B cell (primary cell): Measurements from ENCODE around the gene JSRP1. TPM values are rescaled to one million over a fixed set of nuclear protein-coding genes. Genes with fewer than 3 reads are reported as not detected.

Experiments
- ATAC-seq: fragments of 200-7000 bp; cut with Tn5 transposase; one replicate; pipeline ENCODE4 v1.10.0; 2021; ENCODE audit warnings: low read depth, mild to moderate bottlenecking, moderate number of reproducible peaks, moderate library complexity
- CTCF ChIA-PET: fragments of 350-600 bp; sonication (Branson Sonifier 250); formaldehyde crosslinking; loops from one replicate; lab custom pipeline; 2021; ENCODE audit warnings: antibody characterized with exemption, inconsistent platforms; lab: Charles Lee
- POLR2A ChIA-PET: fragments of 350-600 bp; sonication (Branson Sonifier 250); formaldehyde crosslinking; loops from one replicate; lab custom pipeline; 2021; ENCODE audit warnings: antibody characterized with exemption; lab: Charles Lee
- DNase-seq: peaks from one replicate; pipeline ENCODE4 v3.0.0; 2013
- H2AFZ ChIP-seq: 2 replicates; pipeline ENCODE4 v1.6.1; 2012; ENCODE audit warnings: mild to moderate bottlenecking, low read depth, low read length; ENCODE audit not compliant: insufficient read depth, poor library complexity, severe bottlenecking
- H3K27ac ChIP-seq, 2 donors: 1 replicate in 1 of 2; 2 replicates in 1 of 2; pipeline ENCODE4 v1.5.1; 2012 to 2013; ENCODE audit warnings: low read length in 2 of 2, mild to moderate bottlenecking in 2 of 2, moderate library complexity in 1 of 2
- H3K27me3 ChIP-seq, 4 experiments: fragments of 200-600 bp in 1 of 4; sonication (generic) in 1 of 4; replicated peaks in 1 of 4; 1 replicate in 2 of 4; 2 replicates in 2 of 4; pipeline versions ENCODE4 v1.6.1 to v1.7.0; 2013 to 2016; ENCODE audit warnings: low read length in 3 of 4, mild to moderate bottlenecking in 2 of 4, mixed read lengths in 1 of 4, moderate library complexity in 1 of 4; ENCODE audit not compliant: insufficient read depth in 4 of 4, control insufficient read depth in 3 of 4; ENCODE audit errors: control extremely low read depth in 1 of 4
- H3K36me3 ChIP-seq, 2 experiments: replicated peaks in 1 of 2; 1 replicate in 1 of 2; 2 replicates in 1 of 2; pipeline versions ENCODE4 v1.6.1 to v1.7.1; 2013; ENCODE audit warnings: low read length in 1 of 2; ENCODE audit not compliant: insufficient read depth in 2 of 2, control insufficient read depth in 1 of 2; ENCODE audit errors: control extremely low read depth in 1 of 2, extremely low read depth in 1 of 2
- H3K4me1 ChIP-seq, 2 donors: fragments of 200-600 bp in 1 of 2; sonication (generic) in 1 of 2; 1 replicate in 1 of 2; 2 replicates in 1 of 2; pipeline versions ENCODE4 v1.5.1 to v1.6.1; 2013 to 2017; ENCODE audit warnings: low read length in 2 of 2; ENCODE audit not compliant: control insufficient read depth in 2 of 2, insufficient read depth in 2 of 2
- H3K4me2 ChIP-seq: replicated peaks from 2 replicates; pipeline ENCODE3; 2012; ENCODE audit warnings: mild to moderate bottlenecking, low read depth, low read length; ENCODE audit not compliant: poor library complexity, severe bottlenecking
- H3K4me3 ChIP-seq, 5 experiments: fragments of 200-600 bp in 1 of 5; sonication (generic) in 1 of 5; 1 replicate in 3 of 5; 2 replicates in 2 of 5; pipeline versions ENCODE4 v1.5.1 to v1.7.0; 2011 to 2016; ENCODE audit warnings: low read length in 4 of 5, mild to moderate bottlenecking in 4 of 5, low read depth in 2 of 5, control low read depth in 1 of 5, moderate library complexity in 1 of 5; ENCODE audit not compliant: insufficient read depth in 1 of 5; ENCODE audit errors: control extremely low read depth in 1 of 5, extremely low read depth in 1 of 5
- H3K79me2 ChIP-seq: fragments of 200-600 bp; sonication (generic); one replicate; pipeline ENCODE4 v1.6.0; 2016; ENCODE audit warnings: low read length; ENCODE audit not compliant: control insufficient read depth, insufficient read depth
- H3K9ac ChIP-seq: fragments of 200-600 bp; sonication (generic); 2 replicates; pipeline ENCODE4 v1.6.1; 2017; ENCODE audit warnings: mild to moderate bottlenecking, low read length, moderate library complexity
- H3K9me3 ChIP-seq, 3 donors: one replicate each; pipeline versions ENCODE4 v1.6.1 to v1.7.1; 2013; ENCODE audit warnings: low read length in 2 of 3; ENCODE audit not compliant: control insufficient read depth in 2 of 3, insufficient read depth in 1 of 3; ENCODE audit errors: control extremely low read depth in 1 of 3
- H4K20me1 ChIP-seq: 2 replicates; pipeline ENCODE4 v1.6.0; 2012; ENCODE audit warnings: mild to moderate bottlenecking, low read length; ENCODE audit not compliant: insufficient read depth, control insufficient read depth, poor library complexity, severe bottlenecking
- H3K27ac Mint-ChIP-seq: one replicate; pipeline ENCODE4 v1.8.0; 2021; ENCODE audit warnings: mixed read lengths
- H3K27me3 Mint-ChIP-seq: one replicate; pipeline ENCODE4 v1.8.0; 2021; ENCODE audit warnings: mixed read lengths
- H3K4me1 Mint-ChIP-seq: one replicate; pipeline ENCODE4 v1.8.0; 2021; ENCODE audit warnings: mixed read lengths
- H3K4me3 Mint-ChIP-seq: one replicate; pipeline ENCODE4 v1.8.0; 2021; ENCODE audit warnings: mixed read lengths
- H3K9me3 Mint-ChIP-seq: one replicate; pipeline ENCODE4 v1.8.0; 2022; ENCODE audit warnings: mixed read lengths; ENCODE audit not compliant: insufficient read depth
- CTCF ChIP-seq: fragments of 200-600 bp; IDR thresholded peaks from one replicate; pipeline ENCODE4 v1.8.0; 2022; ENCODE audit warnings: antibody characterized with exemption, mild to moderate bottlenecking
- EZH2 ChIP-seq: IDR thresholded peaks from 2 replicates; pipeline ENCODE4 v1.6.1; 2012; ENCODE audit warnings: borderline replicate concordance, low read depth, mild to moderate bottlenecking, moderate library complexity, low read length; ENCODE audit not compliant: insufficient read depth, poor library complexity, severe bottlenecking
- WGBS: methylation state at CpG from one replicate; pipeline ENCODE4 v1.1.5; 2013; ENCODE audit warnings: missing lambda C conversion rate; ENCODE audit not compliant: insufficient coverage; 5-methylcytosine and 5-hydroxymethylcytosine counted together
- intact Hi-C: fragments of 100-400 bp; cut with micrococcal nuclease; formaldehyde crosslinking; loops from one replicate; pipeline ENCODE4 v1.10.0; 2022
- polyA plus RNA-seq: library from polyadenylated mRNA; depleted of rRNA; stranded (reverse); fragments of >200 nt; gene quantifications from 2 replicates; pipeline ENCODE4 v1.2.3, GENCODE V29; 2012
- total RNA-seq, 2 donors: library from RNA; stranded (reverse); fragments of 120-200 nt in 1 of 2; gene quantifications; 1 replicate in 1 of 2; 2 replicates in 1 of 2; pipeline versions ENCODE4 v1.2.3 to v1.2.4, GENCODE V29; 2013 to 2022

Gene JSRP1
- total and polyA plus RNA-seq, 2 donors (not counting 1 experiment from before 2014, with no cell fraction given): 2.1 to 3.0 TPM

DNA sequence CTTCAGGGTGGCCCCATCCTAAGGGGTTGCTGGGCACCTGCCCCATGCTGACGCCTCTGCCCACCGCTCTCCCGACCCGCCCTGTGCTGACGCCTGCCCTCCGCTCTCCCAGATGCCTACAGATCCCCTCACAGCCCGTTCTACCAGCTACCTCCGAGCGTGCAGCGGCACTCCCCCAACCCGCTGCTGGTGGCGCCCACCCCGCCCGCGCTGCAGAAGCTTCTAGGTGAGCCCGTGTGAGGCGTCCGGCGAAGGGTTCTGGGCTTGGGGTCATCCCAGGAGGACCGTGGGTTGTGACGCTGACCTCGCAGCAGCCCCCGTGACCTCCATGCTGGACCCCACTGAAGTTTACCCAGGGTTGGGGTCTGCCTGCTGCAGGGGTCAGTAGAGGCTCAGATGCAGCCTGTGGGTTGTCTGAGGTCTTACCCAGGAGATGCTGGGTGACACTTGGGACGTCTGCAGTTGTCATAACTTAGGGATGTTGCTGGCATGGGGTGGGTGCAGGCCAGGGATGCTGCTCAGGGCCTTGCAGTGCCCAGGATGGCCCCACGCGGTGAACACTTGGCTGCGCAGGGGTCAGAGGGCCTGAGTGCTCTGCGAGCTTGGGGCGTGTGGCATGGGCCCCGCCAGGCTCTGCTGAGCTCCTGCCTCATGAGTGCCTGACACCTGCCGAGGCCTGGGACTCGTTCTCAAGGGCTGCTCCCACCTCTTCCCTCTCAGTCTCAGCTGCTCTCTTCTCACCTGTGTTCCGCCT is 45.1 kb downstream of the JSRP1 start:
- intact Hi-C loops: no loop called here
- POLR2A ChIA-PET: interaction anchor here (0.6 kb wide), 1 partner anchor 37 kb away, joined by 3 read pairs; no protein-coding TSS in a partner anchor
- Mint-ChIP-seq H3K27ac (no peak overlapping the region), H3K4me3 (no peak overlapping the region), H3K27me3 (no peaks in the 10 kb centered on the region), H3K4me1 (peaks cover 7% of the 10 kb centered on the region), H3K9me3 (no peaks in the 10 kb centered on the region)
- Histone ChIP-seq H3K4me3 (no peak overlapping the region), H3K9me3 (no peaks in the 10 kb centered on the region), H3K4me1 (peaks cover 0 to 6% of the 10 kb centered on the region in 2 donors), H3K4me2 (no peak overlapping the region), H3K27me3 (no peaks in the 10 kb centered on the region), H3K79me2 (peaks cover 49% of the 10 kb centered on the region), H3K9ac (no peak overlapping the region), H4K20me1 (peaks cover 48% of the 10 kb centered on the region), H3K27ac (no peak overlapping the region), H3K36me3 (peaks cover 0 to 75% of the 10 kb centered on the region in 2 experiments), H2AFZ (no peak overlapping the region)
- DNase-seq (no peak), ATAC-seq (no peak)
- TF ChIP-seq CTCF: no peak
- no peak for TF ChIP-seq EZH2
- WGBS: over 99% methylated on average over 33 of the region's 33 CpGs
- CTCF ChIA-PET: no interaction called here

- H3K27ac ChIP-seq: no peak overlapping the region
- POLR2A ChIA-PET: interaction anchor here (0.6 kb wide), 1 partner anchor 116 kb away, joined by 5 read pairs; no protein-coding TSS in a partner anchor
- intact Hi-C loops: no loop called here
- no peak overlapping the region for H3K9ac ChIP-seq
- no peak overlapping the region for H3K4me3 Mint-ChIP-seq
- H3K4me3 ChIP-seq: no peak overlapping the region
- no peaks in the 10 kb centered on the region for H3K27me3 Mint-ChIP-seq
- DNase-seq (no peak), ATAC-seq (no peak)
- TF ChIP-seq CTCF (no peak), EZH2 (no peak)
- peaks cover 48% of the 10 kb centered on the region for H4K20me1 ChIP-seq
- WGBS: 97% methylated on average over 21 of the region's 21 CpGs
- H3K4me1 Mint-ChIP-seq: peaks cover 2% of the 10 kb centered on the region
- H3K36me3 ChIP-seq: peaks cover 0 to 66% of the 10 kb centered on the region in 2 experiments
- H2AFZ ChIP-seq: no peak overlapping the region
- no peak overlapping the region for H3K4me2 ChIP-seq
- H3K9me3 ChIP-seq: no peaks in the 10 kb centered on the region
- H3K4me1 ChIP-seq: peaks cover 0 to 6% of the 10 kb centered on the region in 2 donors
- no peaks in the 10 kb centered on the region for H3K9me3 Mint-ChIP-seq
- no peak overlapping the region for H3K27ac Mint-ChIP-seq
- H3K27me3 ChIP-seq: no peaks in the 10 kb centered on the region
- CTCF ChIA-PET: interaction anchor here (0.5 kb wide), 1 partner anchor 403 kb away, joined by 3 read pairs; no protein-coding TSS in a partner anchor
- H3K79me2 ChIP-seq: peaks cover 53% of the 10 kb centered on the region
Observed at GRCh38 chr19:2210206-2210605, 46.0 kb downstream of the JSRP1 start.
